H1 (cell line): ENCODE results near the gene DDAH2. TPM values are rescaled to one million over a fixed set of nuclear protein-coding genes. Genes with fewer than 3 reads are reported as not detected.

ENCODE experiments used
- CTCF ChIA-PET: fragments of 300-600 bp; sonication (Branson Sonifier 250); formaldehyde crosslinking; loops from one replicate; lab custom pipeline; 2021; ENCODE audit not compliant: partially characterized antibody; lab: Charles Lee
- POLR2A ChIA-PET: fragments of 300-600 bp; sonication (Branson Sonifier 250); formaldehyde crosslinking; loops from one replicate; lab custom pipeline; 2021; ENCODE audit warnings: inconsistent platforms; ENCODE audit not compliant: partially characterized antibody; lab: Charles Lee
- DNase-seq, 2 experiments: peaks; one replicate each; pipeline versions ENCODE4 v3.0.0 to v3.0.0-alpha.2; 2010 to 2022; ENCODE audit warnings: low spot score in 2 of 2, low read depth in 1 of 2, mixed read lengths in 1 of 2
- FAIRE-seq: peaks from 2 replicates; lab custom pipeline; 2011; peaks lifted over from hg19 to GRCh38; lab: Jason Lieb, UNC
- H2AFZ ChIP-seq: 2 replicates; pipeline ENCODE4 v1.8.1; 2012; ENCODE audit warnings: low read length, inconsistent platforms
- H2AK5ac ChIP-seq: 2 replicates; pipeline ENCODE4 v1.6.1; 2013; ENCODE audit warnings: low read depth, low read length
- H2BK120ac ChIP-seq: replicated peaks from 2 replicates; pipeline ENCODE3; 2013; ENCODE audit warnings: low read depth, low read length, inconsistent platforms
- H2BK12ac ChIP-seq: 2 replicates; pipeline ENCODE4 v1.6.1; 2013; ENCODE audit warnings: low read depth, low read length
- H2BK15ac ChIP-seq: 2 replicates; pipeline ENCODE4 v1.6.1; 2013; ENCODE audit warnings: low read length
- H2BK20ac ChIP-seq: 2 replicates; pipeline ENCODE4 v1.6.1; 2013; ENCODE audit warnings: low read length
- H2BK5ac ChIP-seq: 2 replicates; pipeline ENCODE4 v1.6.1; 2013; ENCODE audit warnings: low read depth, low read length
- H3K14ac ChIP-seq: 2 replicates; pipeline ENCODE4 v1.6.1; 2013; ENCODE audit warnings: inconsistent platforms; ENCODE audit not compliant: insufficient read length
- H3K18ac ChIP-seq: 2 replicates; pipeline ENCODE4 v1.6.1; 2013; ENCODE audit warnings: low read length; ENCODE audit errors: extremely low read depth
- H3K23ac ChIP-seq: 2 replicates; pipeline ENCODE4 v1.6.1; 2013; ENCODE audit warnings: inconsistent platforms; ENCODE audit not compliant: insufficient read length
- H3K23me2 ChIP-seq: 2 replicates; pipeline ENCODE4 v1.6.1; 2013; ENCODE audit warnings: low read depth, low read length
- H3K27ac ChIP-seq: 2 replicates; pipeline ENCODE4 v1.6.1; 2011; ENCODE audit warnings: low read depth, low read length, inconsistent platforms
- H3K27me3 ChIP-seq, 4 experiments: replicated peaks in 1 of 4; 1 replicate in 1 of 4; 2 replicates in 3 of 4; pipeline versions ENCODE4 v1.6.1 to v1.8.1; 2011 to 2013; ENCODE audit warnings: low read length in 3 of 4, mild to moderate bottlenecking in 3 of 4, inconsistent platforms in 2 of 4, mixed read lengths in 2 of 4, moderate library complexity in 1 of 4; ENCODE audit not compliant: control insufficient read depth in 3 of 4, insufficient read depth in 3 of 4; ENCODE audit errors: extremely low read depth in 1 of 4
- H3K36me3 ChIP-seq, 4 experiments: 2 replicates each; pipeline versions ENCODE4 v1.6.1 to v1.8.1; 2011 to 2013; ENCODE audit warnings: mild to moderate bottlenecking in 4 of 4, low read length in 3 of 4, moderate library complexity in 2 of 4, control low read depth in 1 of 4, inconsistent platforms in 1 of 4; ENCODE audit not compliant: insufficient read depth in 4 of 4, control insufficient read depth in 2 of 4
- H3K4ac ChIP-seq: replicated peaks from 2 replicates; pipeline ENCODE3; 2013; ENCODE audit warnings: low read length, low read depth, mixed read lengths, inconsistent platforms; ENCODE audit not compliant: insufficient read length
- H3K4me1 ChIP-seq, 4 experiments: replicated peaks in 1 of 4; 1 replicate in 1 of 4; 2 replicates in 3 of 4; pipeline versions ENCODE4 v1.6.1 to v1.8.1; 2011 to 2013; ENCODE audit warnings: low read length in 3 of 4, inconsistent platforms in 2 of 4, mixed read lengths in 1 of 4; ENCODE audit not compliant: insufficient read depth in 4 of 4, control insufficient read depth in 3 of 4
- H3K4me2 ChIP-seq, 2 experiments: 2 replicates each; pipeline versions ENCODE4 v1.6.1 to v1.8.1; 2011 to 2013; ENCODE audit warnings: low read depth in 2 of 2, low read length in 2 of 2, control low read depth in 1 of 2, inconsistent platforms in 1 of 2, mild to moderate bottlenecking in 1 of 2; ENCODE audit not compliant: insufficient read depth in 1 of 2
- H3K4me3 ChIP-seq, 4 experiments: fragments of 200-600, 300-600 bp in 1 of 4; sonication (generic), shearing (Covaris generic), sonication (Bioruptor Twin) in 1 of 4; 2 replicates each; pipeline versions ENCODE4 v1.5.1 to v1.8.1; 2011 to 2016; ENCODE audit warnings: low read length in 4 of 4, low read depth in 3 of 4, control low read depth in 2 of 4, inconsistent platforms in 2 of 4, mild to moderate bottlenecking in 2 of 4, mixed read lengths in 1 of 4, moderate library complexity in 1 of 4; ENCODE audit not compliant: insufficient read depth in 2 of 4; ENCODE audit errors: extremely low read depth in 1 of 4
- H3K56ac ChIP-seq: replicated peaks from 2 replicates; pipeline ENCODE3; 2013; ENCODE audit warnings: low read depth, mild to moderate bottlenecking, mixed read lengths, low read length, inconsistent platforms; ENCODE audit not compliant: insufficient read length
- H3K79me1 ChIP-seq: 2 replicates; pipeline ENCODE4 v1.6.1; 2013; ENCODE audit warnings: low read depth, low read length, control low read depth
- H3K79me2 ChIP-seq, 2 experiments: 2 replicates each; pipeline versions ENCODE4 v1.6.1 to v1.8.1; 2012 to 2013; ENCODE audit warnings: low read length in 2 of 2, mild to moderate bottlenecking in 2 of 2, inconsistent platforms in 1 of 2; ENCODE audit not compliant: insufficient read depth in 2 of 2, control insufficient read depth in 1 of 2
- H3K9ac ChIP-seq, 4 experiments: replicated peaks in 1 of 4; 1 replicate in 1 of 4; 2 replicates in 3 of 4; pipeline versions ENCODE4 v1.6.1 to v1.8.1; 2011 to 2013; ENCODE audit warnings: low read depth in 3 of 4, low read length in 3 of 4, control low read depth in 2 of 4, mild to moderate bottlenecking in 2 of 4, moderate library complexity in 2 of 4, inconsistent platforms in 1 of 4; ENCODE audit errors: extremely low read depth in 1 of 4
- H3K9me3 ChIP-seq, 2 experiments: 2 replicates each; pipeline versions ENCODE4 v1.6.1 to v1.8.1; 2012 to 2013; ENCODE audit warnings: mild to moderate bottlenecking in 2 of 2, moderate library complexity in 2 of 2, control low read depth in 1 of 2, inconsistent platforms in 1 of 2, low read depth in 1 of 2, low read length in 1 of 2, mixed read lengths in 1 of 2; ENCODE audit not compliant: insufficient read depth in 2 of 2
- H4K20me1 ChIP-seq, 2 experiments: replicated peaks in 1 of 2; 2 replicates each; pipeline versions ENCODE3 to v1.8.1; 2011 to 2013; ENCODE audit warnings: inconsistent platforms in 2 of 2, low read length in 2 of 2, mild to moderate bottlenecking in 1 of 2; ENCODE audit not compliant: insufficient read depth in 2 of 2, control insufficient read depth in 1 of 2
- H4K5ac ChIP-seq: 2 replicates; pipeline ENCODE4 v1.6.1; 2013; ENCODE audit warnings: low read length, low read depth, mixed read lengths, inconsistent platforms; ENCODE audit not compliant: insufficient read length
- H4K8ac ChIP-seq: 2 replicates; pipeline ENCODE4 v1.8.0; 2013; ENCODE audit warnings: mild to moderate bottlenecking, moderate library complexity, low read length, inconsistent platforms; ENCODE audit not compliant: insufficient read depth; ENCODE audit errors: extremely low read depth
- H4K91ac ChIP-seq: replicated peaks from 2 replicates; pipeline ENCODE3; 2013; ENCODE audit warnings: low read length, mixed read lengths, inconsistent platforms; ENCODE audit not compliant: insufficient read length
- BACH1 ChIP-seq: IDR thresholded peaks from 2 replicates; pipeline ENCODE4 v1.6.1; 2012; ENCODE audit warnings: low read length, improper control_type of control experiment
- CREB1 ChIP-seq: IDR thresholded peaks from 2 replicates; pipeline ENCODE4 v1.6.1; 2012; ENCODE audit warnings: inconsistent platforms
- CTBP2 ChIP-seq: IDR thresholded peaks from 2 replicates; pipeline ENCODE4 v1.7.0; 2011; ENCODE audit warnings: borderline replicate concordance, mild to moderate bottlenecking, moderate library complexity, mixed read lengths, low read length; ENCODE audit not compliant: insufficient read depth, insufficient read length
- EGR1 ChIP-seq: IDR thresholded peaks from 2 replicates; pipeline ENCODE4 v1.6.1; 2011; ENCODE audit warnings: low read depth, low read length, borderline replicate concordance
- EZH2 ChIP-seq: fragments of 200-600 bp; sonication (generic); IDR thresholded peaks from 2 replicates; pipeline ENCODE4 v1.7.1; 2012; ENCODE audit warnings: low read depth, mild to moderate bottlenecking, moderate library complexity, low read length, inconsistent platforms; ENCODE audit not compliant: severe bottlenecking
- HDAC2 ChIP-seq, 2 experiments: fragments of 300-600 bp in 1 of 2; sonication (generic) in 1 of 2; IDR thresholded peaks; 2 replicates each; pipeline ENCODE4 v1.6.1; 2011 to 2012; ENCODE audit warnings: low read depth in 2 of 2, low read length in 2 of 2, mild to moderate bottlenecking in 2 of 2, moderate library complexity in 2 of 2, borderline replicate concordance in 1 of 2, inconsistent platforms in 1 of 2
- KDM4A ChIP-seq: IDR thresholded peaks from one replicate; pipeline ENCODE4 v1.7.1; 2012; ENCODE audit warnings: low read depth, mild to moderate bottlenecking, moderate library complexity, low read length, inconsistent platforms; ENCODE audit not compliant: severe bottlenecking
- RAD21 ChIP-seq, 2 experiments: IDR thresholded peaks in 1 of 2; conservative IDR thresholded peaks in 1 of 2; 2 replicates each; pipeline ENCODE4 v1.6.1; 2011; ENCODE audit warnings: low read depth in 2 of 2, low read length in 2 of 2, improper control_type of control experiment in 1 of 2, inconsistent platforms in 1 of 2, mild to moderate bottlenecking in 1 of 2, moderate library complexity in 1 of 2
- SP2 ChIP-seq: IDR thresholded peaks from 2 replicates; pipeline ENCODE4 v1.6.1; 2012; ENCODE audit warnings: mild to moderate bottlenecking, low read length, inconsistent platforms
- SP4 ChIP-seq: IDR thresholded peaks from 2 replicates; pipeline ENCODE4 v1.6.1; 2012; ENCODE audit warnings: low read length, inconsistent platforms
- WGBS, 2 experiments: shearing (Covaris generic) in 1 of 2; methylation state at CpG; one replicate each; pipeline versions ENCODE4 v1.1.6 to v1.1.7; 2013 to 2015; ENCODE audit warnings: low lambda C conversion rate in 2 of 2, mixed read lengths in 2 of 2, inconsistent platforms in 1 of 2, low coverage in 1 of 2, missing lambda C conversion rate in 1 of 2; ENCODE audit not compliant: insufficient replicate concordance in 2 of 2, insufficient coverage in 1 of 2, insufficient read length in 1 of 2; ENCODE audit errors: extremely low coverage in 1 of 2, missing lambda C conversion rate in 1 of 2; 5-methylcytosine and 5-hydroxymethylcytosine counted together
- polyA plus RNA-seq, 7 experiments: library from polyadenylated mRNA; depleted of rRNA in 3 of 7; stranded (reverse) in 5 of 7; unstranded in 2 of 7; fragments of >200 nt in 5 of 7; fragments of 200-250 nt in 2 of 7; gene quantifications; 1 replicate in 5 of 7; 2 replicates in 1 of 7; 4 replicates in 1 of 7; pipeline versions ENCODE4 v1.2.1 to v1.2.3, GENCODE V29; 2011 to 2013; ENCODE audit warnings: missing spikeins in 2 of 7, mixed read lengths in 2 of 7
- total RNA-seq: library from RNA; stranded (reverse); fragmentation: NEBNext Ultra II Directional; extraction: Animal tissue kit (Norgen Biotek cat#: 25700); gene quantifications from 2 replicates; pipeline ENCODE4 v1.2.1, GENCODE V29; 2021

DDAH2 gene
- total and polyA plus RNA-seq, 2 of the 8 experiments (the other 6 are each of a cell fraction or from before 2014, with no cell fraction given): 53.3 to 73.5 TPM

DNA sequence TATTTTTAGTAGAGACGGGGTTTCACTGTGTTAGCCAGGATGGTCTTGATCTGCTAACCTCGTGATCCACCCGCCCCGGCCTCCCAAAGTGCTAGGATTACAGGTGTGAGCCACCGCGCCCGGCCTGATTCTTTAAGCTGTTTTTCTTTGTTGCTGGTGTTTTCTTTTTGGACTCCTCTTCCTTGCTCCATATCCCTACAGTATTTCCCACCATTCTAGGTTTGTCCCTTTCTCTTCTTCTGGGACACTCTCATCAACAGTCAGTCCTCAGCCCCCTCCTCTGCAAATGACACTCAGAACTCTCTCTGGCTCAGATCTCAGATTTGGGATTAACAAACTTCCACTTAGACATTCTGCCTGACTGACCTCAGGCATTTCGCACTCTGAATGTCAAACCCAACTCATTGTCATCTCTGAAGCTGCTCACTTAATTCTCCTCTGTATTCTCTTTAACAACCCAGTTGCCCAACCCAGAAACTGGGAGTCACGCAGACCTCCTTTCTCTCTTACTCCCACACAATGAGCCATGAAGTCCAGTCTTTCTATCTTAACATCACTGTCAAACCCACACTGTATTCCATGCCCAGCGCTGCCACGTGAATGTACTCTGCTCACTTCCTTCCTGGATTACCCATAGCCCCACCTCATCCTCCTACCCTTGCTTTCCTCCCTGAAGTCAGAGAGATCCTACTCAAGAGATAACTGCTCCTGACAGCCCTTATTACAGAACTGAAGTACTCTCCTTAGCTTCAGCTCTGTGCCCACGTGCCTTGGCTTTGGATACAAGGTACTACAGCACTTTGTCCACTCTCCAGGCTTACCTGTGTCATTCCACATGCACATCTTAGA, 3.4 kb downstream of the DDAH2 start:
- no peak overlapping the region for H2AFZ ChIP-seq
- no peak overlapping the region for H2BK120ac ChIP-seq
- no peak overlapping the region for H3K9ac ChIP-seq
- H3K23ac ChIP-seq: no peak overlapping the region
- peaks cover under 1 to 11% (median 7%) of the 10 kb centered on the region in 4 experiments for H3K4me1 ChIP-seq
- no peak overlapping the region for H3K4me2 ChIP-seq
- H3K18ac ChIP-seq: no peak overlapping the region
- no peaks in the 10 kb centered on the region for H3K27me3 ChIP-seq
- H2BK15ac ChIP-seq: no peak overlapping the region
- no peak overlapping the region for H3K4me3 ChIP-seq
- WGBS, 2 experiments: 91% methylated on average over 12 of the region's 12 CpGs; no CpG with 5 or more reads in 1 of the 2 experiments
- H4K5ac ChIP-seq: no peak overlapping the region
- H2BK20ac ChIP-seq: no peak overlapping the region
- no peaks in the 10 kb centered on the region for H4K20me1 ChIP-seq
- H3K27ac ChIP-seq: no peak overlapping the region
- no peak overlapping the region for H2AK5ac ChIP-seq
- CTCF ChIA-PET: interaction anchor here (0.7 to 8.9 kb wide), 5 partner anchors 12 to 66 kb away, joined by 3 to 89 read pairs (median 19); partner anchors contain the start of genes LY6G6D and MSH5
- peaks cover 0 to 12% (median 12%) of the 10 kb centered on the region in 4 experiments; a peak in 6 of 8 replicates for H3K36me3 ChIP-seq
- H3K14ac ChIP-seq: no peak overlapping the region
- H3K56ac ChIP-seq: no peak overlapping the region
- no peak overlapping the region for H3K4ac ChIP-seq
- 0 out of 2 replicates have a peak, but pooled peaks cover 3% of the 10 kb centered on the region for H3K79me1 ChIP-seq
- H3K23me2 ChIP-seq: peaks cover 2% of the 10 kb centered on the region; the same call in 1 of the 2 replicates
- H4K91ac ChIP-seq: no peak overlapping the region
- no peak overlapping the region for H2BK12ac ChIP-seq
- TF ChIP-seq RAD21 (IDR thresholded peaks at IDR 0.05 in 1 of 2, conservative IDR thresholded peaks at IDR 0.05 in 1 of 2; ENCODE audit: low read depth in 2 of 2, low read length in 2 of 2) (no peak), EGR1 (no peak), EZH2 (no peak), BACH1 (no peak), KDM4A (no peak), SP2 (no peak), SP4 (no peak), CREB1 (no peak), HDAC2 (IDR thresholded peaks at IDR 0.05; ENCODE audit: borderline replicate concordance in 1 of 2, low read depth in 2 of 2, low read length in 2 of 2) (no peak), CTBP2 (no peak)
- TF ChIP-seq, all 59 proteins: peak for 0
- H3K79me2 ChIP-seq: no peaks in the 10 kb centered on the region
- no peaks in the 10 kb centered on the region for H3K9me3 ChIP-seq
- no peak overlapping the region for H2BK5ac ChIP-seq
- POLR2A ChIA-PET: interaction anchor here (0.6 to 7.2 kb wide), 8 partner anchors 12 to 378 kb away, joined by 3 to 73 read pairs (median 4); partner anchors contain the start of genes CLIC1, CSNK2B, GPANK1 and HSPA1B
- H4K8ac ChIP-seq: no peak overlapping the region
- DNase-seq (no peak), FAIRE-seq (no peak)
